GM21390 (cell line): ENCODE data around the gene ANKH.
A peak's percentile ranks its signal among the peaks of the same experiment; 100 is the strongest.
"Not testable (repeated sequence)": the region's sequence is repeated elsewhere in the genome, so short reads cannot be mapped to it uniquely, and the experiment has no call there.

Source experiments
- ATAC-seq: cut with Tn5 transposase; IDR thresholded peaks from one replicate; pipeline ENCODE4 v1.9.1; 2021; ENCODE audit not compliant: unreplicated experiment

ANKH gene

DNA sequence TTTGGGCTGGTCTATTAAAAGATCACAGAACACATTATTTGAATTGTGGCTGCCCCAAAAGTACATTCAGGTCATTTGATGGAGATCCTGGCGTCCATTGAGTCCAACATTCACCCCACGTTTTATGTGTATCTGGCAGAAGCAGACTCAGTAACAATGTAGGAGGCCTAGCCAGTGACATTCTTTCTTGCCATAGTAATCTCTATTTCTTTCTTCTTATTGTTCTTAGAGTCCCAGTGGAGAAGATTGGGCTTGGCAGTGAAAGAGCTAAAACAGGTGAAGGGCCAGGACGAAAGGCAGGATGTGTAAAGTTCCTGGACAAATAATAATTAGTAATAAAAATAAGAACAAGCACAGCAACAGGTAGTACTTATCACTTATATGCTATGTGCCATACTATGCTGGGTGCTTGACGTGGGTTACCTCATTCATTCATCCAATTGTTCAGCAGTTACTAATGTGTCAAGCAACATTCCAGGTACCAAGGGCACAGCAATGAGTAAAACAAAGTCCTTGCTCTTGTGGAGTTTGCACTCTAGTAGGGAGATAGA, 12.6 kb upstream of the ANKH start:
- ATAC-seq = no peak

DNA sequence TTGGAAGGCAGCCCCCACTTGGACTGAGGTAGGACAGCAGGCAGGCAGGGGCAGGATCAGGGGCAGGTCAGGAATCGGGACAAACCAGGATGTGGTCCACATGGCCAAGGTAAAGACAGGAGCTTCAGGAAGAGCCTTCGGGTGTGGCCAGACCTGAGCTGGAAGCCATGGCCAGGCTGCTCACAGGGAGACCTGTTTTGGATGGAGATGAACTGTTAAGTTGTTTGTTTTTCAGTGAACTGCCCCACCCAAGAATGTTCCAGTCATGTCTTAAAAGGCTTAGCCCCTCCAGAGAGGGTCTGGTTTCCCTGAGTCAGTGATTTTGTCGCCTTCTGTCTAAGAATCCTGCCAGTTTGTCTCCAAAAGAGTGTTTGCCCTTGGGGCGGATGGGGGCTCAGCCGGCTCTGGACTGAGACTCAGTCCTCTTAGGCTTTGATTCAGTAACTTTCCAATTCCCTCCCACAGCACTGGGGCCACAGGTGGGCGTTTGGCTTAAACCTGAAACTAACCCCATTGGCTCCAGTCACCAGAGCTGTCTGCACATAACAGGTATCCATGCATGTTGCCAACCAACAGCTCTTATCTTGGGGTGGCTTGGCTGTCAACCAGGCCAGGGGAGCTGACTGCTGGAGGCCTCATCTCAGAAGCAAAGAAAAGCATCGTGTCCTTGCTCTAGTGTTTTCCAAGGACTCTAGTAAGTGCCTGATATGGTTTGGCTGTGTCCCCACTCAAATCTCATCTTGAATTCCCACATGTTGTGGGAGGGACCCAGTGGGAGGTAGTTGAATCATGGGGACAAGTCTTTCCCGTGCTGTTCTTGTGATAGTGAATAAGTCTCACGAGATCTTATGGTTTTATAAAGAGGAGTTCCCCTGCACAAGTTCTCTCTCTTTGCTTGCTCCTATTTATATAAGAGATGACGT, 11.3 kb upstream of the ANKH start:
- no peak for ATAC-seq

DNA sequence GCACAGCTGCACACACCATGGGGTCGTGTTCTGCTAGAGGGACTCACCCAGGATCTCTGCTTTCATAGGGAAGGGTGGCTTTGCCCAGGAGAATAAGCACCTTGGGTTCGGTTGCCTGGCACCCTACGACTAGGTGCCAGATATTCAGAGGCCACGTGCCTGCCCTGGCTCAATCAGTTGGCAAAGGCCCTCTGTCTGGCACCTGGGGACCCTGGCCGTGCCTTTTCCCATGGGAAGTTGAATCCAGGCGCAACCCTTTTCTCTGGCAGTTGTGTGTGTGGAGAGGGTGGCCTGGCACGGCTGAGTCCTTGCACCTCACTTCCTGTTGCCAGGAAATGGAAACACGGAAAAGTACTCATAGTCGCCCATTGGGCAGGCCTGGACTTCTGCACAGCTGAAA, 10.2 kb upstream of the ANKH start:
- no peak for ATAC-seq

DNA sequence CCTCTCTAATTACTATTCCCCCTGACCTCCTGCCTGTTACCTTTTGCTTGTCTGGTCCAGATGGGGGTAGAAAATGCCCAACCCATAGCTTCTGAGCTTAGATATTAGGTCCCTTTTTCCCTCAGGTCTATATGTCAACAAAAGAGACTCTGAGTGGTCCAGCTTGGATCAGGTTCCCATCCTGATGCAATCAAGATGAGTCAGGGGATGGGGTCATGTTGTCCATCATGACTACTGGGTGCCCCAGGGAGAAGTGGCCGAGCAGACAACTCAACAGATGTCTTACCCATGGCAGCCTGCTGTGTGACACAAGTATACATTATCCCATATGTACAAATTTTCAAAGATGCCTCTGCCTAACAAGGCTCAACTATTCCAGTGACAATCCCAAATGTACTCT, 9.1 kb upstream of the ANKH start:
- ATAC-seq = no peak

- ATAC-seq = no peak
Observed at GRCh38 chr5:14879937-14880589, 8.5 kb upstream of the ANKH start.

GRCh38 chr5:14879393-14879792, 7.8 kb upstream of the ANKH start:
- ATAC-seq = no peak

DNA sequence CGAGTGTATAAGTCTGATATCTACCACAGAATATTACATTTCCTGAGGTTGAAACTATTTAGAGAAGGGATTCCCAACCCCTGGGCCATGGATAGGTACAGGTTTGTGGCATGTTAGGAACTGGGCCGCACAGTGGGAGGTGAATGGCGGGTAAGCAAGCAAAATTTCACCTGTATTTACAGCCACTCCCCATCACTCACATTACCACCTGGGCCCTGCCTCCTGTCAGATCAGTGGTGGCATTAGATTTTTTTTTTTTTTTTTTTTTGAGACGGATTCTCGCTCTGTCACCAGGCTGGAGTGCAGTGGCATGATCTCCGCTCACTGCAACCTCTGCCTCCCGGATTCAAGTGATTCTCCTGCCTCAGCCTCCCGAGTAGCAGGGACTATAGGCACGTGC, 6.6 kb upstream of the ANKH start:
- ATAC-seq = not testable (repeated sequence)

DNA sequence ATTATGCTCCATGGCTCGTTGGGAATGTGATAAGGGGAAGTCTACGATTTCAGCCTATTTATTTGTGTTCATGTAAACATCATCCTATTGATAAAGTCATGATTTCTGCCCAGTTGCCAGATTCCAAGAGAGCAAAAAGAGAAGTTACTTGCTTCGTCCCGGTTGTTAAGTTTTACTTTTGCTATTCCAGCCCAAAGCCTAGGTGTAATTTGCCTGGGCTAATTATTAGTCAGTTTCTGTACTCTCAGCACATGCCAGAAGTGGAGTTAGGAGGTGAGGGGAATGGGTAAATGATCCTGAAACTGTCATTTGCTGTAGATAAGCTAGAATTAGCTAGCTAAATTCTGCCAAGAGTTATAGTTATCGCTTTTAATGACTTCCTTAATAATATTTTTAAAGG, 4.5 kb upstream of the ANKH start:
- ATAC-seq = no peak

DNA sequence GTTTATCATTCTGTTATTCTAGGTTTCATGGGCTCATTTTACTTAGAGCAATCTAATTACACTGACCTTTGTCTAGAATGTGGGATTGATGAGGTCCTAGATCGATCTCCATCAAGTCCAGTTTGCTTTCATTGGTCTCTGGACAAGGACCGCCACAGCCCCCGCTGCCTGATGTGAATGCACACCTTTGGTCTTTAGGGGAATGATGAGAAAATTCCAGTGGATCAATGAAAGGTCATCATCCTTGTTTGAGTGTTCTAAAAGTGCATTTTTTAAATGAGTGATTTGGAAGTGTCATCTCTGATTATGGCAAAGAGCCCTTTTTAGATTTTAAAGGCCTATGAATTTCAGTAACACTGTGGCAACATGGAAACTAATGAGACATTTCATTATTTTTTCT, 2.2 kb upstream of the ANKH start:
- ATAC-seq = no peak

GRCh38 chr5:14873093-14873492, 1.5 kb upstream of the ANKH start:
- no peak for ATAC-seq

DNA sequence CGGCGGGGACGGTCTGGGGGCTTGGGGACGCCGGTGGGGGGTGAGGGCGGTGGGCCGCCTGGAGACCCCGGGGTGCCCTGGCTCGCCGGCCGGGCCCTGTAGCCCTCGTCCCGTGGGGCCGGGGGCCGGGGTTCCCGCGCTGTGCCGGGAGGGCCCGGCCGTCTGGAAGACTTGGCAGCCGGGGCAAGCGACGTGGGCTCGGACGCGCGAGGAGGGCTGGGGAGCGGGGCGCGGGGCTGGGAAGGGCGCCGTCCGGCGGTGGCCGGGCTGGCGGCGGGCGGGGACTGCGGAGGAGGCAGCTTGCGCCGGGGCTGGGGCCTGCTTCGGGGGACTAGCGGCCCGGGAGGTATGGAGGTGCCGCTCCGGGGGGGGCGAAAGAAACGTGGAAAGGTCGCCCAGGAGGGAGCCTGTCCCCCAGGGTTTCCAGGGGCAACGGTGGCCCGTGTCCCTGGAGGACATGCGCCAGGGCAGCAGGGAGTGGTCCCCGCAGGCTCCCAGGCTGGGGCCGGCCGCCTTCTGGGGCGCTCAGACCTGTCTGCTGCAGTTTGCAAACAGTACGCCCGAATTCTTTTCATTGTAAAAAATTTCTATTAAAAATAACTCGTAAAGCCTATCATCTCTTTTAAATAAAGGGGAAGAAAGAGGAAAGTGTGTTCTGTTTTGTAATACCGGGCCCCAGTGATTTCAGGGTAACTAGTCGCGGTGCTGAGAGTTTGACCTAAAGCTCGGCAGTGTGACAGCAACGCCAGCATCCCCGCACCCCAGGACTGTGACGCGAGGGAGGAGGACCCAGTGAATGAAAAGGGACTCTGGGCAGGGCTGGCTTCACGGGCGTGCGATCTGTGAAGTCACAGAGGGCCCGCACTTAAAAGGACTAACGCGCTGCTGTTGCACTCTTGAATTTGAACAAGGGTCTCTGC, 752 bp upstream of the ANKH start:
- ATAC-seq = peak; percentile 55

DNA sequence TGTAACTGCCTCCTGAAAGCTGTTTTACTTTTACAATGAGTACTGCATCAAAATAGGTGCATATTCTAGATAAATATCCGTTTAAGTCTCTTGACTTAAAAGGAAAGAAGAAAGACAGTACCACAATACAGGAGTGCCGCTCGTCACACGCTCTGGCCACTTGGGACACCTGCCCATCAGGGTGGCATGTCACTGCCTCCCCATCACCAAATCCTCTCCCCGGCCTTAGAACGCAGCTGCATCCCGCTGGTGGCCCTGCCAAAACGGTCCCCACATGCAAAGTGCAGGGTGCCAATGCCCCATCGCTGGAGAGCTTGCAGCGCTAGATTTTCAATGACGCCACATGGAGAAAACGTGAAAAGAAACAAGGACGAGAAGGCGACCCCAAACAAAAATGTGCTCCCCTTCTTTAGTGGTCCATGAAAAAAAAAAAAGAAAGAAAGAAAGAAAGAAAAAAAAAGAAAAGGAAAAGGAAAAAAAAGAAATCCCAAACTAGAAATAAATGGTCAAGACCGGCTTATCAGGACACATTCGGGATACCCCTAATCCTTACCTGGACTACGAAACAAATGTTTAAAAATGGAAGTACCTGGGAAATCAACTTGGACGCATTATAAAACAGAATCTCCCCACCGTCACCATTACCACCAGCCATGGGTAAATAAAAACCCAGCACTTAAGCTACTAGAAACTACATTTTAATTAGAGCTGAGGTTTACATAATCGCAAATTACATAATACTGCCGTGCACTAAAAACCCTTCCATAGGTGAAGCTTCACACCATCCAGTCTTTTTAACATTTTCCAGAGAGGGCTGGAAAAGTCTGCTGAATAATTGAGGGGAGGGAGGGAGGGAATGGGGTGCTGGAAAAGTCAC, 1.0 kb downstream of the ANKH start:
- ATAC-seq = no peak

GRCh38 chr5:14869668-14870164, 1.9 kb downstream of the ANKH start:
- no peak for ATAC-seq

DNA sequence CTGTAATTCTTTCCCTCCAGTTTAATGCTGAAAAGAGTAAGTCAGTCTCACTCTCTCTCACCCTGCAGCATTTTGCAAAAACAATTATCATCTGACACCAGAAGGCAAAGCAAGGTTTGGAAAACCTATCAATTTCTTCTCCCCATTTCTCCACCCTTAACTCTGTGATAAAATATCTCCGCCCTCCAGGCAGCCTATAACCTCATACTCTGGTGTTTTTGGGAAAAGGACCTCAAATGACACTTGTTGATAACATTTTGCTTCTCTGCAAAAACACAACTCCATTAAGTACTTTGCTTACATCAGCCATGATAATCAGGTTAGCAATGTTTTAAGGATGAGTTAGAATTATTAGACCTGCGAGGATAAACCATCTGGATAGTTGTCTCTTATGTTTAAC, 2.3 kb downstream of the ANKH start:
- ATAC-seq = no peak

GRCh38 chr5:14868771-14869170, 2.8 kb downstream of the ANKH start:
- no peak for ATAC-seq

DNA sequence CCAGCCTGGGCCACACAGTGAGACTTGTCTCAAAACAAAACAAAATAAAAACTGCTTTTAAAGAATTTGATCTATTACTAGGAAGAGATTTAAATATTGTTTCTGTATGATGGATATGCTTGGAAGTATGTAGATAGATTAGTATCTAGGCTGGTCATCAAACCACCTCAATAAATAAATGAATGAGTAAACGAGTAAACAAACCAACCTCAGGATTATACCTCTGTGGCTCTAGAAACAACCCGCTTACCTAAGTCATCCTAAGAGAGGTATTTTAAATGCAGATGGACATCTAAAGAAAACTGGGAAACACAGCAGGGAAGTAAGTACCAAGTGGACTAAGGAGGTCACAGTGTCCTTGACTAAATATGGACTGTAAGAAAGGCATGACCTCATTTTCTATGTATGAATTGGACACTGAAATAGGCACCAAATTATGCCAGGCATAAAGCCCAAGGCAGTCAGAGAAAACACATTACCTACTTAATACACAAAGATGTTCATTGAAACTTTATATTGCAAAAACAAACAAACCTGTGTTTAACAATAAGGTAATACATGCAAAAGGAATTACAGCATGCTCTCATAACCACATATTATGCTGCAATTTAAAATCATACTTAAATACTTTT, 7.3 kb downstream of the ANKH start:
- ATAC-seq = no peak

DNA sequence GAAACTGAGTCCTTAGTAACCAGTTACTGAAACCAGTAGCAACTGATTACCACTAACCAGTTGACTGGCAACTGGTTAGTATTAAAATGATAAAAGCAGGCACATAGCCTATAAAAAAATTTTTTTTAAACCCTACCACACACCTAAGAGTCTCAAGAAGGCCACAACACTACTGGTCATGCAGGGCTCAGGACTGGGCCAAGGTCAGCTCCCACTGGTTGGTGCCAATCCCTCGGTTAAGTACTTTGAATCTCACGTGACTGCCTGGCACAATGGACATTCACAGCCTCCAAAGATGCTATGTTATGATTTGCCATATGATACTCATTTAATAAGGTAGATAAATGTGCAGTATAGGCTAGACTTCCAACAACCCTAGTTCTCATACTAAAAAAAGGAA, 8.5 kb downstream of the ANKH start:
- no peak for ATAC-seq

DNA sequence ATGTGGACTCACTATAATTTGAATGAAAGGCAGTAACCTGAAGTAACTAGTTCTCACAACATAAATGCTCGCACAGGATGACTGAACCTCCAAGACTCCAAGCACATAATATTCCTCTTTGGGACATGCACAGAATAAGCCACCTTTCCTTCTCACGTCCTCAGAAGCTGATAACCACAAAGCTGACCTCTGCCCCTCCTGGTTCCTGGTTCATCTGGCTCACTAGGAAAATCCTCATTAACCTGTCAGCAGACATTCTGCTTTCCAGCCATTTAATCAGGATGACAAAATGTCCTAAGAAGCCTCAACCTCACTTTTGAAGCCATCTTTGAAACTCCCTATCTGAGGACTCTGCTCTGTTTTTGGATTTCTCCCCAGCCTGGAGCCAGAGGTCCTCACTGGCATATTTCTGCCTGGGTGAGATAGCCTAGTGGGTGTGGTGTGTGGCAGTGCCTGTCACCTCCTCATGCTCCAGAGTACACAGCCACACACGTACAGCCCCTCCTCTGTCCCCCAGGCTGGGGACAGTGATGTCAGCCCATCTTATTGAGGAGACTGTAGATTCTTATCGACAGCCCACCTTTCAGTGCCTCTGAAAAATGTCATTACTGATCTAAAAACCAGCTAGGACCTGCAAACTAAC, 10.3 kb downstream of the ANKH start:
- ATAC-seq = no peak

DNA sequence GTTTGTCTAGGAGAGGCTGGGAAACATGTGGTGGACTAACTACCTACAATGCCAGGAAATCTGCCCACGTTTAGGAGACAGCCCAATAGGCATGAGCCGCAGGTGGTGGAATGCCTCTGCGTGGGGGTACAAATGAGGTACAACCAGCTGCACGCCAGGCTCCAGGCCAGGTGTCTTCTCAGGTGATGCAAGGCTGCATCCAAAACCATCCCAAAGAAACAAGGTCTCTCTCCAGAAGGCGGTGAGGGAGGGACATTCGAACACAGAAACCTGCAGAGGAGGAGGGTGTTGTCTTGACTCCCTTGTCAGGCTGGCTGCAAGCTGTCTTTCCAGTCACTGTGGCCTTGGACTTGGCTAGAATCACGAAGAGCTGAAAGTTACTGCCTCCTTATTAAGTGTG, 11.6 kb downstream of the ANKH start:
- ATAC-seq = no peak
